NCI-H460 (cell line): ENCODE results near the gene SESTD1. TPM values are rescaled to one million over a fixed set of nuclear protein-coding genes. Genes with fewer than 3 reads are reported as not detected.
"Not testable (repeated sequence)": the region's sequence is repeated elsewhere in the genome, so short reads cannot be mapped to it uniquely, and the experiment has no call there.

ENCODE experiments used
- DNase-seq: peaks from one replicate; pipeline ENCODE4 v3.0.0-alpha.2; 2016; ENCODE audit warnings: low read depth; ENCODE audit errors: extremely low read depth
- total RNA-seq: library from RNA; depleted of rRNA; stranded (reverse); fragments of >200 nt; shearing (Covaris generic); gene quantifications from 2 replicates; pipeline ENCODE4 v1.2.3, GENCODE V29; 2014

Gene SESTD1
- total RNA-seq, 1 experiment from 2014 or later: 26.3 TPM

DNA sequence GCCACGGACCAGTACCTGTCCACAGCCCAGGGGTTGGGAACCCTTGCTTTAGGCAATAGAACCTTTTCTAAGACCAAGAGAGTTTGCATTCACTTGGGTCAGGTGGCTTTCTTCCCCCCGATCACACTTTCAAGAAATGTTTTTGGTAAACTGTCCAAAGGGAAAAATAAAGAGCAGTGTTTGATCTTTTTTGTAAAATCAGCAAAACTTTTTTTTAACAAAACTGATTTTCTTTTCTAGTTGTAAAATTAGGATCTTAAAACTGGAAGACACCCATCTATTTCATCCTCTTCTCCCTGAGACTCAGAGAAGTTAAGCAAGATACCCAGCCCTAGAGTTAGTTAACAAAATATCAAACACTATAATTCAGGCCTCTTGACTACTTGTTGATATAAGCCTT is 6.1 kb upstream of the SESTD1 start:
- no peak for DNase-seq

DNA sequence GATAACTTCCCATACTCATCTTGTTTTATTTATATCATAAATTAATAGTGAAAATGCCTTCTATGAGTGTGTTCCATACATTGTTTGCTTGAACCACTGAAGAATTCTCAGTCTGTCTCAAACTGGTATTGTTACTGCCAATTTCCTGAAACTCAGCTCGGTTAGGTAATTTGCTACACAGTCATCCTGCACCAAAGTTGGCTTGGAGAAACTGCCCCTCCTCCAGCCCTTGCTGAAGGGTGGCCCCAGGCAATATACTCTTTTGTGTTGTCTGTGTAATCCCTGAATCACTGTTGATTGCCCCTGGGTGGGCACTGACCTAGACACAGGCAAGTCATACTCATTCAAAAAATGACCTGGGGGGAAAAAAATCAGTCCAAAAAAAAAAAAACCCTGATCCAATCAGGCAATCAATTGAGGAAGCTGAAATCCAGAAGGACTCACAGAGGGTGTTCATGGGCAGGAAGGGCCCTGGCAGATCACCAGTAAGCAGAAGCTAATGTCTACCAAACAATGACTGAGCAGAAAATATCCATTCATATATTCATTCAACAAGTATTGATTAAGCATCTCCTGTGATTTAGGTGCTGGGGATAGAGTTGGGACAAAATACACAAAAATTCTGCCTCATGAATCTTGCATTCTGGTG is 3.8 kb upstream of the SESTD1 start:
- DNase-seq: peak; percentile 54

DNA sequence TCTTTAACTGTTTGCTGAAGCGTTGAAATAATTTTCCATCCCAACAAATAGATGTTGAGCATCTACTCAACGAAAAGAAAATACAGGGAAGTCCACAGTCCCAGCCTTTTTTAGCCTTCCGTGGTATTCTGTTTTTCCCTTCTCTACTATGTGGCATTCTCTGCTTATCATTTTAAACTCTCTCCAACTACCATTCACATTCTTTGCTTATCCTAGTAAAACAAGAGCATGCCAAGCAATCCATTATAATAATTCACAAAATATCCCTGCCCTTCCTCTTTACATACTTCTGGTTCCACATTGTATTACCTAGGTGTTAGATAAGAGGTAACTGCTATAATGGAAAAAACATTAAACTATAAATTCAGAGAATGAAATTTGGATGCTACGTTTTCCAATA is 1.6 kb upstream of the SESTD1 start:
- no peak for DNase-seq

DNA sequence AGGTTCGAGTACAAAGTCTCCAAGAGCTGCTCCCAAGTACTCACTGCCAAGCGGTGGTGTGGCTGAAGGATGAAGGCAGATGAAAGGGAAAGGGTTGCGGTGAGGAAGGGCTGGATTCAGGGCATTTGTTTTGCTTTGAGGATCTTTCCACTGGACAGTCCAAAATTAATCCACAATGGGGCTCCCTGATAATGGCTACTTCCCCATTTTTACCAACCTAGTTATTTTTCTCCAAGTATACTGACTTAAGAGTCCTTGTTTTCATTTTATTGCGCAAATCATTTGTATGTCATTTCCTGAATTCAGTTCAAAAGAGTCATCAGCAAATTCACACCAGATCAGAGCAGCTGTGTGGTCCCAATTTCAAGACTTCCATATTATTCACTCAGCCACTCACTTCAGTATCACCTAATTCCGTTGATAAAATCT is 464 bp upstream of the SESTD1 start:
- no peak for DNase-seq

DNA sequence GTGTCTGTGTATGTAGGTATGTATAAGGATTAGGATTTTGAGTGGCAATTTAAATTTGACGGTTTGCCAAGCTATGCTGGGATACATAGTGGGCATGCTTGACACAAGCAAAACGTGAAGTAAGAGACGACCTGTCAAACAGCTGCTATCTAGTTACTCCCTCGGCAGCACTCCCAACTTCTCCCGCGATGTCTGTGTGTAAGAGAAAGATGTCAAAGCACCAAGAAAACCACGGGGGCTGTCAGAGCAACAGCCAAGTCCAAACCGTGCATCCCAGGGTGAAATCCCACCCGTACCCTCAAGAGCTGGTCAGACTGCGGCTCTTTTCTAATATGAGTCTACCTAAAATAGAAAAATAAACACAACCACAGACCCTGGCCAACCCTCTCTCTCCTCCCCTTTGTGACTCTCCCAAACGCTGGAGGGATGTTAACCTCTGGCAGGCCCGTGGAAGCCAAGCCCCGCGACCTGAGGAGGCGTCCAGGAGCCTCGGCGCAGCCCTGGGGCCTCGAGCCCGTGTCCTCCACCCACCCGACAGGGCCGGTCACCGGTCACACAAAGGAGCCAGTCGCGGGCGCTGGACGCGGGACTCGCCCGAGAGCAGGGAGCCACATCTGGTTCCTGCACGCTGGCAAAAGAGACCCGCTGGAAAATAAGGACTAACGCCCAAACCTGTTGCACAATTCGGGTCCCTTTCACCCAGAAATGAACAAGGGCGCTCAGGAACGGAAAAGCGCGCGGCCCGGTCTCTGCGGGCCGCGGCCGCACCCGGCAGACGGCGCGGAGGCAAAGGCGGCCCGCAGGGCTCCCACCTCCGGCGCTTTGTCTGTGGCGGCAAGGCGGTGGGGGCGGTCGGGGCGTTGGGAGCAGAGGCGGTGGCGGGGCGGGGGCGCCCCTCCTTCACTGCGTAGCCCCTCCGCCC is 925 bp downstream of the SESTD1 start:
- no peak for DNase-seq

DNA sequence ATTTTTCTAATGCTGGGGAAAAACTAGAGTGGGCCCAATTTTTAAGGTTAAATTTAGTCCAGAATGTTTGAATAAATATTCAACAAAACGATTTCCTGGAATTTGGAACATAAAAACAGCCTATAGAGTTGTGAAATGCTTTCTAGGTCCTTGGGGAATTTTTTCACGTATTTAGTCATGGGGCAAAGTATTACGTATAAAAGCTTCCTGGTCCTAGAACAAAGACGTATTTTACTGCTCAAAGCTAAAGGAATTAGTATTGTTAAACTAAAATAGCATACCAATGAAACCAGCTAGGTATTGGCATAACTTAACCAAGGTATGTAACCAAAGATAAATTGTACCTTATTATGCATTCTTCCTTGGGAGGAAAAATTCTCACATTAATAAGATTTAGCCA is 1.6 kb downstream of the SESTD1 start:
- DNase-seq: peak; percentile 69

DNA sequence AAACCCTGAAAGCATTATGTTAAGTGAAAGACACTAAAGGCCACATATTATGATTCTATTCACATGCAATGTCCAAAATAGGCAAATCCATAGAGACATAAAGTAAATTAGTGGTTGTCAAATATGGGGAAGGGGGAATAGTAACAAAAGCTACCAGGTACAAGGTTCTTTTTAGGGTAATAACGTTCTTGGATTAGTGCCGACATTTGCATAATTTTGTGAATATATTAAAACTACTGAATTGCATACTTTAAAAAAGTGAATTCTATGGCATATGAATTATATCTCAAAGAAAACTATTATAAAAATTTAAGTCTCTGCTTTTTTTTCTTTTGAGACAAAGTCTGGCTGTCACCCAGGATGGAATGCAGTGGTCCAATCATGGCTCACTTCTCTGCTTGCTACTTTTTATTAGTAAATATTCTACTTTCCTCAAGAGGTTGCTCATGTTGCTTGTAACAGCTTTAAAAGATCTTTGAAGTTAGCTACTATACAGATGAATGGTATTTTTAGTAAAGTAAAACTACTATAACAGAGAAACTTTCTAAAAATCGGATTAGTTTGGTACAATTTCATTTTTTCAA is 2.5 kb downstream of the SESTD1 start:
- DNase-seq: no peak

DNA sequence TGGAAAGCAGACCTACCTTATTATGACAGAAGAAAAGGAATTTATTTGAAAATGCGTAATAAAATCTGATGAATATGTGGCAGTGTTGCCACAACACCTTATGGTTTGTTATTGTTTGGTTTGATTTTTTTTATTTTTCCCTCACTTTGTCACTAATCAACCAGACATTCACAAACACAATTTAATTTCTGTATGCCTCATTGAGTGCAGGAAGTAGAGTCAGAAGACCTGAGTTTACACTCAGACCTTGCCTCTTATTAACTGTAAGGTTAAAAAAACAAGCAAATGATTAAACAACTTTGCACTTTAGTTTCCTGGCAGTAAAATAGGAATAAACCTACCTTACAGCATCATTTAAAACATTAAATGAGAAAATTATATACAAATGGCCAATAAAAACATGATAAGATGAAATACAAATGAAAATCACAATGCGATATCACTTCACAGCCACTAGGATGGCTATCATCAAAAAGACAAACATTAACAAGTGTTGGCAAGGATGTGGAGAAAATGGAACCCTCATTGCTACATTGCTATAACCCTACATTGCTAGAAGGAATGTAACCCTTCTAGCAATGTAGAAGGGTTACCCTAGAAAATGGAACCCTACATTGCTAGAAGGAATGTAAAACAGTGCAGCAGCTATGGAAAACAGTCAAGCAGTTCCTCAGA is 3.3 kb downstream of the SESTD1 start:
- no peak for DNase-seq

DNA sequence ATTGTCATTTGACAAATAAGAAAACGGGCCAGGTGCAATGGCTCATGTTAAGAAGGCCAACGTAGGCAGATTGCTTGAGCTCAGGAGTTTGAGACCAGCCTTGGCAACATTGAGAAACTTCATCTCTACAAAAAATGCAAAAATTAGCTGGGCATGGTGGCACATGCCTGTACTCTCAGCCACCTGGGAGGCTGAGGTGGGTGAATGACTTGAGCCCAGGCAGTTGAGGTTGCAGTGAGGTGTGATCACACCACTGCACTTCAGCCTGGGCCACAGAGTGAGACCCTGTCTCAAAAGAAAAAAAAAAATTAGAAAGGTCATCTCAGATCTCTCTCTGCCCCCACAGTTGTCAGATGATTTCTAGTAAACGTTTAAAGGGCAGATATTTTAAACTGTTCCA is 4.4 kb downstream of the SESTD1 start:
- DNase-seq: no peak

DNA sequence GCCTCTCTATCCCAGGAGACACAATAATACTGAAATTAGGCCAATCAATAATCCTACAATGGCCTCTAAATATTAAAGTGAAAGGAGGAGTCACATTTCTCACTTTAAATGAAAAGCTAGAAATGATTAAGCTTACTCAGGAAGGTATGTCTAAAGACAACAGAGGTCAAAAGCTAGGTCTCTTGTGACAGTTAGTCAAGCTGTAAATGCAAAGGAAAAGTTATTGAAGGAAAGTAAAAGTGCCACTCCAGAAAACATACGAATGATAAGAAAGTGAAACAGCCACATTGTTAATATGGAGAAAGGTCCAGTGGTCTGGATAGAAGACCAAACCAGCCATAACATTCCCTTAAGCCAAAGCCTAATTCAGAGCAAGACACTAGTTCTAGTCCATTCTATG is 9.5 kb downstream of the SESTD1 start:
- no peak for DNase-seq

DNA sequence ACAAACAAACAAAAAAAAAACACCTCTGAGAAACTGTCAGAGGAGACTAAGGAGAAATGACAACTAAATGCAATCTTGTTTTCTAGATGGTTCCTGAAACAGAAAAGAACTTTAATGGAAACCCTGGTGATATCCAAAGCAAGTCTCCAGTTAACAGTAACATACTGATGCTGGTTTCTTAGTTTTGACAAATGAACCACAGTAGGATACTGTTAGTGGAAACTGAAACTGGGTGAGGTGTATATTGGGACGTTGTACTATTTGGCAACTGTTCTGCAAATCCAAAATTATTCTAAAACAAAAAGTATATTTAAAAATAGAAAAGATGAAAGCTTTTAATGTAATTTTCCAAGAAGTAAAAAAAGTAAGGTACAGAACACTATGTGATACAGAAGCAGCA is 11.4 kb downstream of the SESTD1 start:
- no peak for DNase-seq

DNA sequence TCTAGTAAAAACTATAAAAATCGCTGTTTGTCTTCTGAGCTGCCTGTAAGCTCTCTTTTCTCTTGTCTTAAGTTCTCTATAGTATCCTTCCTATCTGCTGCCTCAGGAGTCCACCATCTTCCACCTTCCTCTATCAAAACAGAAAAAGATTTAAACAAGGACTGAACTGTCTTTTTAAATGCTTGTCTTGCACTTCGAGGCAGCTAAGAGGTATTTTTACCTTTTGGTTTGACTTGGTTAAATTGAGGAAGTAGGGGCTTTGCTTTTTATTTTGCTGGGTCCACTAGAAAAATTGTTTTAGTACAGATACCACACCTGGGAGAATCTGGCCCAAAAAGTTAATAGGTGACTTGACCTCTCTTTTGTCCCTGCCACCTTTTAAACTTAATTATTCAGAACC is 12.2 kb downstream of the SESTD1 start:
- no peak for DNase-seq

DNA sequence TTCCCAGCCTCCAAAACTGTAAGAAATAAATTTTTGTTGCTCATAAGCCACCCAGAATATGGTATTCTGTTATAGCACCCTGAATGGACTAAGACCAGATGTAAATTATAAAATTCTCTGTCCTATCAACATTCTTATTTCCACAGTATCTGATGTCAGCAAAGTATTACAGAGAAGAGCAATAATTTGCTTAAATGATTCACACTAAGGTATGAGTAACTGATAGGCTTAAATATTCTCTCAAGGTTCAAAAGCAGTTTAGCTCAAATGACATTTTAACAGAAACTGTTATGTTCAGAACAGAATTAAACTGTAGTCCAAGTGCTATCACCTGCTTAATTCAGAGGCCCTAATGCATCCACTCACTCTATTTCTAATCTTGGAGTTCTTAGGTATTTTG is 12.8 kb downstream of the SESTD1 start:
- no peak for DNase-seq

DNA sequence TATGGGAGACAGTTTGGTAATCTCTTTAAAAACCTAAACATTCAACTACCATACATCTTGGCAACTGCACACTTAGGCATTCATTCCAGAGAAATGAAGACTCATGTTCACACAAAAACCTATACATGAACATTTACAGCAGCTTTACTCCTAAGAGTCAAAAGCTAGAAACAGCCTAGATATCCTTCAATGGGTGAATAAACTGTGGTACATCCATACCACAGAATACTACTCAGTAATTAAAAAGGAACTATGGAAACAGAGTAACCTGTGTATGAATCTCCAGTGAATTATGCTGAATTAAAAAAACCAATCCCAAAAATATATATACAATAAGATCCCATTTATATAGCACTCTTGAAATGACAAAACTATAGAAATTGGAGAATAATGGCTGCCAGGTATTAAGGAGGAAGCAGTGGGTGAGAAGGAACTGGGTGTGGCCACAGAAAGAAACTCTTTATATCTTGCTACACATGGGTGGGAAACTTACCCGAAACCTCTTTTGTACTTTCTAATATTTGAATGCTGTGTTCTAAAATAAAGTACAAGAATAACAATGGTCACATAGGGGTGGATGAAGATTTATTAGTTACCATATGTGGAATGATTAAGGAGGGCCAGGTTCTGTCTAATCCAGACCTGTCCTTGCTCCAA is 13.7 kb downstream of the SESTD1 start:
- no peak for DNase-seq

DNA sequence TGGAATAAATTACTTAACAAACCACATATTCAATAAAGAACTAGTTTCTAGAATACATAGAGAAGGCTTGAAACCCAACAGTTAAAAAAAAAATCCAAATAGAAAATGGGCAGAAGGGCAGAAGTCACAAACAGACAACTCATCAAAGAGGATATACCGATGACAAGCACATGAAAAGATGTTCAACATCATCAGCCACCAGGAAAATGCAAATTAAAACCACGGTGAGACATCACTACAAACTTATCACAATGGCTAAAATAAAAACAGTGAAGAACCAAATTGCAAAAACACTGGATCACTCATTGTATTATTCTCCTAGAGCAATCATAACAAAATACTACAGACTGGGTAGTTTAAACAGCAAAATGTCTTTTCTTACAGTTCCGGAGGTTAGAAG is 14.5 kb downstream of the SESTD1 start:
- DNase-seq: no peak

DNA sequence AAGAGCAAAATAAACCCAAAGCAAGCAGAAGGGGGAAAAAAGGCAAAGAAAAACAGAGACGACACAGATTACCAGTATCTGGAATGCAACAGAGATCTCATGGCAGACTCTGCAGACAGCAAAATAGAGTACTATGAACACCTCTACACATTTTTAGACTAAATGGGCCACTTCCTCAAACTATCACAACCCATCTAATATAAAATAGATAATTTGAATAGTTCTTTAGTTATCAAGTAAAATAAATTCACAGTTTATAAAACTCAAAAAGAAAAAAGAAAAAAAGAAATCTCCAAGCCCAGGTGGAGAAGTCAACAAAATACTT is 16.6 kb downstream of the SESTD1 start:
- no peak for DNase-seq

DNA sequence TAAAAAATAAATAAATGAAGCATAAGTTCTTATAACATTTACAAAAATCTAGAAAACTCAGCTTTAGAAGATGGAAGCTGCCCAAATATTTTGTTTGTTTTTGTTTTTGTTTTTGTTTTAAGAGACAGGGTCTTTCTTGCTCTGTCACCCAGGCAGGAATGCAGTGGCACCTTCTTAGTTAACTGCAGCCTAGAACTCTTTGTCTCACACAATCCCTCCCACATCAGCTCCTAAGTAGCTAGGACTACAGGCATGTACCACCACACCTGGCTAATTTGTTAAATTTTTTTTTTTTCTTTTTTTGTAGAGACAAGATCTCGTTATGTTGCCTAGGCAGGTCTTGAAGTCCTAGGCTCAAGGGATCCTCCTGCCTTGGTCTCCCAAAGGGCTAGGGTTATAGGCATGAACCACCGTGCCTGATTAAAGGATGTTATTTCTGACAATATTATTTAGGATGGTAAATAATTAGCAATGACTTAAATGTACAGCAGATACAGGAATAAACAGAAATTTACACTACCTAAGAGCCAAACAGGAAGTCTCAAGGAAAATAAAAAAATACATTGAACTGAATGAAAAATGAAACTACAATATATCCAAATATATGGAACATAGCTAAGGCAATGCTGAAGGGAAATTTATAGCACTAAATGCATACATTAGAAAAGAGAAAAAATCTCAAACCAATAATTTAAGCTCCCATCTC is 17.2 kb downstream of the SESTD1 start:
- no peak for DNase-seq

DNA sequence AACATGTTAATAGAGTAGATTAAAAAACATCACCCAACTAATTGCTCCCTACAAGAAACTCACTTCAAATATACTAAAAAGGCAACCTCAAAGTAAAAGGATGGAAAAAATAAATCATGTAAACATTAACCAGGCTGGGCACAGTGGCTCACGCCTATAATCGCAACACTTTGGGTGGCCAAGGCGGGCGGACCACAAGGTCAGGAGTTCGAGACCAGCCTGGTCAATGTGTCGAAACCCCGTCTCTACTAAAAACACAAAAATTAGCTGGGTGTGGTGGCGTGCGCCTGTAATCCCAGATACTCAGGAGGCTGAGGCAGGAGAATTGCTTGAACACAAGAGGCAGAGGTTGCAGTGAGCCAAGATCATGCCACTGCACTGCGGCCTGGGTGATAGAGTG is 18.8 kb downstream of the SESTD1 start:
- not testable (repeated sequence) for DNase-seq

DNA sequence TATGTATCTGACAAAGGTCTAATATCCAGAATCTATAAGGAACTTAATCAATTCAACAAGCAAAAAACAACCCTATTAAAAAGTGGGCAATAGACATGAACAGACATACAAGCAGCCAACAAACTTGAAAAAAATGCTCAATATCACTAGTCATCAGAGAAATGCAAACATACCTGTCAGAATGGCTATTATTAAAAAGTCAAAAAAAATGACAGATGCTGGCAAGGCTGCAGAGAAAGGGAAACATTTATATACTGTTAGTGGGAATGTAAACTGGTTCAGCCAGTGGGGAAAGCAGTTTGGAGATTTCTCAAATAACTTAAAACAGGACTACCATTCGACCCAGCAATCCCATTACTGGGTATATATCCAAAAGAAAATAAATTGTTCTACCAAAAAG is 21.6 kb downstream of the SESTD1 start:
- DNase-seq: no peak
